Gastroesophageal sphincter (tissue), 3 donors: ENCODE results near the gene MOB1B.

Experiments used
- CTCF ChIP-seq, 4 experiments: fragments of 200-600 bp in 2 of 4; fragments of 450-650 bp in 2 of 4; sonication (generic) in 1 of 4; IDR thresholded peaks; one replicate each; pipeline ENCODE4 v1.5.1; 2017 to 2019; ENCODE audit warnings: antibody characterized with exemption in 4 of 4, mild to moderate bottlenecking in 2 of 4, moderate library complexity in 2 of 4
- POLR2AphosphoS5 ChIP-seq: sonication (generic); formaldehyde crosslinking; IDR thresholded peaks from one replicate; pipeline ENCODE4 v1.6.1; 2017; ENCODE audit warnings: antibody characterized with exemption

- TF ChIP-seq CTCF (IDR thresholded peaks at IDR 0.05) (no peak), POLR2AphosphoS5 (no peak)
These were observed 38.9 kb upstream of the MOB1B start for GRCh38 chr4:70863099-70863790.
